Measurements from ENCODE around the gene LZTS2. TPM values are rescaled to one million over a fixed set of nuclear protein-coding genes. Genes with fewer than 3 reads are reported as not detected.
A peak's percentile ranks its signal among the peaks of the same experiment; 100 is the strongest.
"Not testable (repeated sequence)": the region's sequence is repeated elsewhere in the genome, so short reads cannot be mapped to it uniquely, and the experiment has no call there.

Gene LZTS2, protein sequence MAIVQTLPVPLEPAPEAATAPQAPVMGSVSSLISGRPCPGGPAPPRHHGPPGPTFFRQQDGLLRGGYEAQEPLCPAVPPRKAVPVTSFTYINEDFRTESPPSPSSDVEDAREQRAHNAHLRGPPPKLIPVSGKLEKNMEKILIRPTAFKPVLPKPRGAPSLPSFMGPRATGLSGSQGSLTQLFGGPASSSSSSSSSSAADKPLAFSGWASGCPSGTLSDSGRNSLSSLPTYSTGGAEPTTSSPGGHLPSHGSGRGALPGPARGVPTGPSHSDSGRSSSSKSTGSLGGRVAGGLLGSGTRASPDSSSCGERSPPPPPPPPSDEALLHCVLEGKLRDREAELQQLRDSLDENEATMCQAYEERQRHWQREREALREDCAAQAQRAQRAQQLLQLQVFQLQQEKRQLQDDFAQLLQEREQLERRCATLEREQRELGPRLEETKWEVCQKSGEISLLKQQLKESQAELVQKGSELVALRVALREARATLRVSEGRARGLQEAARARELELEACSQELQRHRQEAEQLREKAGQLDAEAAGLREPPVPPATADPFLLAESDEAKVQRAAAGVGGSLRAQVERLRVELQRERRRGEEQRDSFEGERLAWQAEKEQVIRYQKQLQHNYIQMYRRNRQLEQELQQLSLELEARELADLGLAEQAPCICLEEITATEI
- total RNA-seq (2014; rRNA removed), result 161 and 176 TPM in 2 replicates
- 81.1 TPM for polyA plus RNA-seq (2012)

- DNase-seq (ENCODE audit: low read depth), result no peak
These were observed at the start of gene LZTS2 for GRCh38 chr10:100999742-101000126. Gene LZTS2 (plus strand): TSS chr10:100999808. CDS start chr10:101002539, 2,731 bp downstream.

DNA sequence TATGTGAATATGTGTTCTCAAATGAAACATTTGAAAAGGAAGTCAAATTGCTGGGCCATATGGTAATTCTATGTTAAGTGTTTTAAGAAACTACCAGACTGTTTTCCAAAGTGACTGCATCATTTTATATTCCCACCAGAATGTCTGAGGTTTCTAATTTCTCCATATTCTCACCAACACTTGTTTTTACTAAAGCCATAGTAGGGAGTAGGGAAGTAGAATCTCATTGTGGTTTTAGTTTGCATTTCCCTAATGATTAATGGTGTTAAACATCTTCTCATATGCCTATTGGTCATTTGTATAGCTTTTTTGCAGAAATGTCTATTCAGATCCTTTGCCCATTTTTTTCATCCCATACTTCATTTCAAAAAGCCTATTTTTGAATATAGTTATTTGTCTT is 39.4 kb upstream of the LZTS2 start:
- no peak for DNase-seq (ENCODE audit: low read depth)

- no peak for DNase-seq (ENCODE audit: low read depth)
These were observed 37.1 kb upstream of the LZTS2 start for GRCh38 chr10:100962351-100963080.

GRCh38 chr10:100963826-100964225 is 35.8 kb upstream of the LZTS2 start:
- DNase-seq (ENCODE audit: low read depth), result no peak

DNA sequence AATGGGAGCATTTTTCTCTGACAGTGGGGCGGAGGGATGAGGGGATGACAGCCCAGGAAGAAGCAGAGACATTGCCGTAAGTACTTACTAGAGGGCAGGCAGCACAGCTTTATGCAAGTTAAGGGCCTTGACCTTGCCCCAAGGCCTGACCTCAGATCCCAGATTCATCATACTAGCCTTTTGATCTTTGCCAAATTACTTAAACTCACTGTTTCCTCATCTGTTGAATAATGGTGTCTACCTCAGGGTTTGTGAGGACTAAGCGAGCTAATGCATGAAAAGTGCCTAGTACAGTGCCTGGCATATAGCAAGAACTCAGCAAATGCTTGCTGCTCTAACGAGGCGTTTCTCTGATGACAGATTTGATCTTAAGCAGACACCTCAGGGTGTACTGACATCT is 33.8 kb upstream of the LZTS2 start:
- DNase-seq (ENCODE audit: low read depth), result no peak

- no peak for DNase-seq (ENCODE audit: low read depth)
These were observed 32.7 kb upstream of the LZTS2 start for GRCh38 chr10:100966887-100967286.

GRCh38 chr10:100967332-100967731 is 32.3 kb upstream of the LZTS2 start:
- no peak for DNase-seq (ENCODE audit: low read depth)

DNA sequence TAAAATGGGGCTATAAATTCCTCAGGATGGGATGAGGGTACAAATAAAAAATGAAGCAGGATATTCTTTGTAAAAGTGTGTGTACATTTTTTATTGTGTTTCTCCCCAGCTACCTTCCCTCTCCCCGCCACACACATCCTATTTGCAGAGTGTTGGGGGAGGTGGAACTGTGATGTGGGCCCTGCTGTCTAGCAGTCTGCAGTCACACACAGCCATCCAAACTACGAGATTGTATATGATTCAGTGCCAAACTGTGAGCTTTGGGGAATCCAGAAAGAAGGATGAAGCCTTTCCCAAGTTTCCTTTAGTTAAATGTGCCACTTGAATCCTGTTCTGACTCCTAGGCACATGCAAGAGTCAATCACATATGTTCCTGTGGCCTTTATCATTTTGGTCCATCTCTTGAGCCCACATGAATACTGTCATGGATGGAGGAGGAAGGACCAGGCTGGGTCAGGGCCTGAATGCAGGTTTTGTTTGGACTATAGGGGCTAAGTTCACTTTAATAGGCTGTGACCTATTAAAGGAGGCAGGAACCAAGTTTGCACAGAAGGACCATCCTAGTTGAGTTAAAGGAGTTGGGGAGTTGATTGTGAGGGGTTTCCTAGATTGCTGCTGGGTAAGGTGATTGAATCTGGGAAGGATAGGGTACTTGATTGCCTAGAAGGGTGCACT is 31.4 kb upstream of the LZTS2 start:
- no peak for DNase-seq (ENCODE audit: low read depth)

- no peak for DNase-seq (ENCODE audit: low read depth)
These were observed 30.8 kb upstream of the LZTS2 start for GRCh38 chr10:100968863-100969186.

- DNase-seq (ENCODE audit: low read depth), result peak; percentile 35
These were observed 30.2 kb upstream of the LZTS2 start, which contains the start of gene SEMA4G for GRCh38 chr10:100969187-100970075. Gene SEMA4G (plus strand): TSS chr10:100969504. CDS start chr10:100972913, 3,409 bp downstream.

DNA sequence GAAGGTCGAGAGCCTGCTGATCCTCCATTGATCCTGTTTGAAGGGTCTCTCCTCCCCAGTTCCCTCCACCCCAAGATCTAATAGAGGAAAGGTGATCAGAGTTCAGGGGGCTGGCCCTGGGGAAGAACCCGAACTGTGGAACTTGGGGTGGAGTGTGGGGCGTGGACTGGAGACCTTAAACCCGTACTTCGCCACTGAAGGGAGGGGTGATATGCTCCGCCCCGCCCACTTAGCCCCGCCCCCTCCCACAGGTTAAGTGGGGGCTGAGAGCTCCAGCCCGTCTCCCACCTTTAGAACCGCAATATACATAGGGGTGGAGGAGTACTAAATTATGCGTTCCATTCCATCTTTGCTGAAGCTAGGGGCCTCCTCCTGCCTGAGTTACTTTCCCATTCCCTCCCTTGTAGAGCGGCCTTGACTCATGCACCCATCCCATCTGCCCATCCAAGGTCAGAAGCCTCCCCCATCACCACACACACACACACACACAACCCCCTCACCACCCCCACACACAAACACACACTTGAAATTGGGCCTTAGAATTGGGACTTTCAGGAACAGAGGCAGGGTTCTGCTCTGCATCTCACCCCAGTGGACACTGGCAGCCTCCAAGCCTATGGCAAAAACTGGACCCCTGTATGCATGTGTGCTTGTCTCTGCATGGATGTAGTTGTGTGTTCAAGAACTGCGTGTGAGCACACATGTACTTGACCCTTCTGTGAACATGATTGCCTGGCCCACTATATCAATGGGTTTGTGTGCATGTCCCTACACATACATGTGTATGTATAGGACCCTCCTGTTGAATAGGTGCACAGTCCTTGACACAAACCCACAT is 29.3 kb upstream of the LZTS2 start:
- DNase-seq (ENCODE audit: low read depth), result no peak

DNA sequence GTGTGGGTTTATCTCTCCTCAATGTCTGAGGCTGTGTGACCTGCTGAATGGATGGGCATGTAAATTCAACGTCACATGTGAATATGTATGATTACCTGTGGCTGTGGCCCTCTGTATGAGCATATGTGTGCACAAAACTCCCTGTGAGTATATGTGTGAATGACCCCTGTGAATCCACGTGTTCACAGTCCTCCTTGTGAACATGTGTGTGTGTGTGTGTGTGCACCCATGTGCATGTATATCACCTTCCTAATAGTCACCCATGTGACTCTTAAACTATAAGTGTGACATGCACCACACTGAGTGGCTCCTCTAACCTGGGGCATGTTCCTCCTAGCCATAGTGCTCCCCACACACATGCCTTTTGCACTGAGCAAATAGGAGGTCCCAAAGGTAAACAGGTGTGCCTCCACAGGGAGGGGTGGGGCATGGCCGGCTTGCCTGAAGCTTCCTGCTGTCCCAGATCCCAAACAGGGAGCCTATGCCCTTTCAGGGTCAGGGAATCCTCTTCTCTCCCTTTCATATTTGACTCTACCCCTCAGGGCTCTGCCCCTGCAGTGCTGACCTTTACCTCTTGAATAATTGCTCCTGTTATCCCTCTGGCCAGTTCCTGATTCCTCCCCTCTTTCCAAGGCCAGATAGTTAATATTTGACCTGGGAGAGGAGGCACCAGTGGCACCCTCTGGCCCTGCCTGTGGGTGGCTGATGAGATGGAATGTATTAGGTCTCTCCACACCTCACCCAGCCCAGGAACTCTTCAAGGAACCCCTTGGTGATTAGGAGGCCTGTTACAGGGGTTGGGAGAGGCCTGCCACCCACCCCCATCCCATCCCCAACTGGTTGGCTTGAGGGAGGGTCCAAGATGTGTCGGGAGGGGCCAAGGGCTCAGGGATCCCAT is 28.4 kb upstream of the LZTS2 start:
- no peak for DNase-seq (ENCODE audit: low read depth)

- no peak for DNase-seq (ENCODE audit: low read depth)
These were observed 27.3 kb upstream of the LZTS2 start for GRCh38 chr10:100972115-100972903.

DNA sequence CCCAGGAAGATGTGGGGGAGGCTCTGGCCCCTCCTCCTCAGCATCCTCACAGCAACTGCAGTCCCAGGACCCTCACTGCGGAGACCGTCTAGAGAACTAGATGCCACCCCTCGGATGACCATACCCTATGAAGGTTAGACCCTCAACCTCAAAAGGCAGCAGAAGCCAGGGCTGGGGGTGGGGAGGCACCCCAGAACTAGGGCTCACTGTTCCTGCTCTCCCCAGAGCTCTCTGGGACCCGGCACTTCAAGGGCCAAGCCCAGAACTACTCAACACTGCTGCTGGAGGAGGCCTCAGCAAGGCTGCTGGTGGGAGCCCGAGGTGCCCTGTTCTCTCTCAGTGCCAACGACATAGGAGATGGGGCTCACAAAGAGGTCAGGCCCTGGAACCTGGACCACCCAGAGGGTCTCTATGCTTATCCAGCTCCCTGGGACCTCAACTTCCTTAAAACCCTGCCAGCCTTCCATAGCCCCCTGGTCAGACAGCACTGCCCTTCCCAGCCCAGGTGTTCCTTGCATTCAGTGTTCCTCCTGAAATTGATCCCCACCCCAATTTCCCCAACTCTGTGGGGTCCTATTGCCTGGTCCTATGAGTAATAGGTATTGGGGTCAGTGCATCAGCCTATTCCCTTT is 26.6 kb upstream of the LZTS2 start:
- no peak for DNase-seq (ENCODE audit: low read depth)

DNA sequence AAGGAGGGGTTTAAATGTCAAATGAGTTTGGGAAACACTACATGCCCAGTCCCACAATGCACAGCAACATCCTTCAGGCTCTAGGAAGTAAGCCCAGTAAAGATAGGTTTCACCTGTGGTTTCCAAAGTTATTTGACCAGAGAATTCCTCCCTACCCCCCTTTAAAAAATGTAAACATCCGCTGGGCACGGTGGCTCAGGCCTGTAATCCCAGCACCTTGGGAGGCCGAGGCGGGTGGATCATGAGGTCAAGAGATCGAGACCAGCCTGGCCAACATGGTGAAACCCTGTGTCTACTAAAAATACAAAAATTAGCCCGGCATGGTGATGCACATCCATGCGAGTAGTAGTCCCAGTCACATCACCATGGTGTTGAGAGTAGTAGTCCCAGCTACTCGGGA is 24.2 kb upstream of the LZTS2 start:
- not testable (repeated sequence) for DNase-seq (ENCODE audit: low read depth)

GRCh38 chr10:100976906-100977305 is 22.7 kb upstream of the LZTS2 start:
- DNase-seq (ENCODE audit: low read depth), result no peak

- no peak for DNase-seq (ENCODE audit: low read depth)
These were observed 22.2 kb upstream of the LZTS2 start for GRCh38 chr10:100977436-100977835.

Measured in LHCN-M2 (cell line).